ENCODE results near the gene MPV17. TPM values are rescaled to one million over a fixed set of nuclear protein-coding genes. Genes with fewer than 3 reads are reported as not detected.

The MPV17 gene
- total and polyA plus RNA-seq, 2 of the 13 experiments (the other 11 are each of a cell fraction or from before 2014, with no cell fraction given): 48.9 to 129 TPM

GRCh38 chr2:27271631-27272340, 51.1 kb downstream of the MPV17 start:
- no peaks in the 10 kb centered on the region for H3K36me3 ChIP-seq (replicated peaks in 1 of 2; ENCODE audit: control insufficient read depth in 1 of 2, insufficient read depth in 2 of 2, low read length in 2 of 2)
- ChIA-PET CTCF (ENCODE audit: low intra/inter-chr PET ratio, low total read pairs) (no interaction called here), POLR2A (interaction anchor here (0.7 to 1.7 kb wide), 5 partner anchors 9 to 253 kb away, joined by 3 to 6 read pairs (median 3); partner anchors contain the start of genes ATRAID, SLC30A3 and SLC5A6)
- H3K9ac ChIP-seq (ENCODE audit: insufficient read depth, low read depth, low read length): no peak overlapping the region
- 30% methylated on average over 11 of the region's 11 CpGs for WGBS (ENCODE audit: low lambda C conversion rate)
- DNase-seq (ENCODE audit: low spot score) (no peak), ATAC-seq (peak; percentile 47), FAIRE-seq (peak; percentile 23)
- H4K20me1 ChIP-seq (ENCODE audit: insufficient read depth, low read length): no peaks in the 10 kb centered on the region
- intact Hi-C loops (cut with micrococcal nuclease; ENCODE audit: unreplicated experiment) (no loop called here), in situ Hi-C loops (cut with HindIII; ENCODE audit: extremely low pct_ligation_motif_present, low pct_unique_long_range_greater_than_20kb) (no loop called here)
- H3K9me3 ChIP-seq (ENCODE audit: low read length): no peaks in the 10 kb centered on the region
- no peak overlapping the region for H3K27ac ChIP-seq (ENCODE audit: extremely low read length, insufficient read depth, low read length)
- H3K4me1 ChIP-seq (ENCODE audit: insufficient read depth, low read length): peaks cover 12% of the 10 kb centered on the region; the same call in 1 of the 2 replicates
- no peak overlapping the region for H3K4me2 ChIP-seq (ENCODE audit: low read depth, low read length)
- H3K4me3 ChIP-seq (replicated peaks in 1 of 3; ENCODE audit: insufficient read depth in 1 of 3, low read depth in 2 of 3, low read length in 3 of 3): no peak overlapping the region
- BruUV-seq (replicated peaks): no TSS peak
- H2AFZ ChIP-seq (ENCODE audit: low read length): no peak overlapping the region
- TF ChIP-seq IRF9 (CRISPR knock-in tag; IDR thresholded peaks at IDR 0.05; ENCODE audit: borderline replicate concordance): no peak
- TF ChIP-seq ZNF749 (CRISPR knock-in tag; IDR thresholded peaks at IDR 0.05; ENCODE audit: borderline replicate concordance): no peak
- no peak for TF ChIP-seq TBL1XR1 (IDR thresholded peaks at IDR 0.05; ENCODE audit: borderline replicate concordance, low read length, partially characterized antibody)
- no peak for TF ChIP-seq ETV5 (CRISPR knock-in tag; IDR thresholded peaks at IDR 0.05; ENCODE audit: borderline replicate concordance)
- no peak for TF ChIP-seq ZBTB14 (CRISPR knock-in tag; IDR thresholded peaks at IDR 0.05)
- no peak for TF ChIP-seq ZFP36 (IDR thresholded peaks at IDR 0.05; ENCODE audit: borderline replicate concordance, low read depth, low read length, partially characterized antibody)
- no peak for TF ChIP-seq ZBTB49 (CRISPR knock-in tag; IDR thresholded peaks at IDR 0.05; ENCODE audit: borderline replicate concordance)
- TF ChIP-seq KDM1A (CRISPR knock-in tag; IDR thresholded peaks at IDR 0.05): no peak
- TF ChIP-seq ZNF878 (CRISPR knock-in tag; IDR thresholded peaks at IDR 0.05): no peak
- no peak for TF ChIP-seq ZNF205 (CRISPR knock-in tag; IDR thresholded peaks at IDR 0.05)
- TF ChIP-seq ZNF280D (CRISPR knock-in tag; IDR thresholded peaks at IDR 0.05): no peak
- TF ChIP-seq MNT (IDR thresholded peaks at IDR 0.05): no peak
- TF ChIP-seq CCDC6 (CRISPR knock-in tag; IDR thresholded peaks at IDR 0.05): no peak
- no peak for TF ChIP-seq BHLHE40 (IDR thresholded peaks at IDR 0.05; ENCODE audit: low read length)
- H3K79me2 ChIP-seq (ENCODE audit: insufficient read depth, low read length): no peaks in the 10 kb centered on the region
- peaks cover 7 to 66% of the 10 kb centered on the region in 2 experiments for H3K27me3 ChIP-seq (ENCODE audit: control insufficient read depth in 1 of 2, insufficient read depth in 2 of 2, low read length in 2 of 2)

Measured in HepG2 (cell line).